Subcutaneous adipose tissue (tissue), 4 donors: ENCODE results near the gene EFCAB12. TPM values are rescaled to one million over a fixed set of nuclear protein-coding genes. Genes with fewer than 3 reads are reported as not detected.

Experiments used
- CTCF ChIP-seq: fragments of 450-650 bp; IDR thresholded peaks from one replicate; pipeline ENCODE4 v1.5.1; 2016; ENCODE audit warnings: low read depth, mild to moderate bottlenecking, control low read depth, antibody characterized with exemption, moderate library complexity
- total RNA-seq, 4 donors: library from RNA; depleted of rRNA; stranded (reverse); fragments of >200 nt; gene quantifications; one replicate each; pipeline ENCODE4 v1.1.0, GENCODE V29; 2016

The EFCAB12 gene
- total RNA-seq, 4 donors from 2014 or later, result 0.94 to 1.0 TPM; not detected in 2

DNA sequence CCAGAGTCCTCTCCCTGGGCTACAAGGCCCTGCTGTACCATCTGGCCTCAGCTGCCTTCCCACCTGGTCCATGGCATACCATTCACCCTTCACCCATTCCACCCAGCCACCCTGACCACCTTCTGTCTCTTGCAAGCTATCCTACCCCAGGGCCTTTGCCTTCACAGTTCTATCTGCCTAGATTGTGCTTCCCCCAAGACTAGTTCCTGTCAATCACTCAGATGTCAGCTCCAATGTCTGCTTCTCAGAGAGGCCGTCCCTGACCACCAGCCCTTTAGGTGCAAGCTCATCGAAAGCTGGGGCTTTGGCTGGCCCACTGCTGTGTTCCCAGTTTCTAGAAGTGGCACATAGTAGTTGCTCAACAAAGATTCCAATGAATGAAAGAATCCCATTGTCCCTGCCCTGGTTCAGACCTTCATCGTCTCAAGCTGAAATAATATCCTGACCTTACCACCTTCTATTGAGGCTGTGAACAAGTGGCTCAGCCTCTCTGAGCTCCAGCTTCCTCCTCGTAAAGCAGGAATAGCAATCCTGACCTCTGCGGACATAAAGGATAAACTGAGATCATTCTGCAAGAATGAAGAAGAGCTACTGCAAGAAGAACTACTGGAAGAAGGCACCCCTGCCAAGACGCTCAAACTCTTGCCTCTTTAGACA, 15.8 kb downstream of the EFCAB12 start:
- TF ChIP-seq CTCF, result no peak

GRCh38 chr3:129410971-129411370, 17.5 kb downstream of the EFCAB12 start:
- TF ChIP-seq CTCF, result no peak

DNA sequence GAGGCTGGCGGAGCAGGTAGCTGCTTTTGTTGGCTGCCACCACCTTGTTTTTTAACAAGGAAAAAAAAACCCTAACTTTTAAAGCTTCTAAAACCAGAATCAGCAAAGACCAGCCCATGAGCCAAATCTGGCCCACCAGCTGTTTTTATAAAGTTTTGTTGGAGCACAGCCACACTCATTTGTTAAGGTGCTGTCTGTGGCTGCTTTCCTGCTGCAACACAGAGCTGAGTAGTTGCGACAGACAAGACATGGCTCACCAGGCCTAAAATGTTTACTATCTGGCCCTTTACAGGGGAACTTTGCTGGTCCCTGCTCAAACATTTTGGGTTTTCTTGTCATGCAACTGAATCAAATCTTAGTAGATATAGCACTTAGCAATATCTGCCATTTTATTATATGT, 18.9 kb downstream of the EFCAB12 start:
- TF ChIP-seq CTCF, result no peak

- no peak for TF ChIP-seq CTCF
These were observed 23.8 kb downstream of the EFCAB12 start for GRCh38 chr3:129404610-129405009.

DNA sequence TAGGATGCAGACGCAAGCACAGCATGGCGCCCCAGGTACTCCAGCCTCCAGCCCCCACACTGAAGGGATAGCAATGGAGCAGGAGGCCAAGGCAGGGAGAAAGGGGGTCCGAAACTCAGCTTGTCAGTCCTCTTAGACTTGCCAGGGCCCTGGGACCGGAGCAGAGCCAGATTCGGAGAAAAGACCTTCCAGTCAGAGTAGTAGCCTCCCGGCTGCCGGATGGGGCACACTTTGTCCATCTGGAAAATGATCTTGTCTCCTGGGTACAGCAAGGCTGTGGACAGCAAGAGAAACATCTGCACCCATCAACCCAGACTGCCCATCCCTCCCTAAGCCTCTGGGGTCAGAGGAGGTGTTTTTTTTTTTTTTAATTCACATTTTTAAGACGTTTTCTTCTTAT, 24.3 kb downstream of the EFCAB12 start:
- no peak for TF ChIP-seq CTCF

- TF ChIP-seq CTCF, result no peak
These were observed 25.0 kb downstream of the EFCAB12 start for GRCh38 chr3:129403450-129403849.

DNA sequence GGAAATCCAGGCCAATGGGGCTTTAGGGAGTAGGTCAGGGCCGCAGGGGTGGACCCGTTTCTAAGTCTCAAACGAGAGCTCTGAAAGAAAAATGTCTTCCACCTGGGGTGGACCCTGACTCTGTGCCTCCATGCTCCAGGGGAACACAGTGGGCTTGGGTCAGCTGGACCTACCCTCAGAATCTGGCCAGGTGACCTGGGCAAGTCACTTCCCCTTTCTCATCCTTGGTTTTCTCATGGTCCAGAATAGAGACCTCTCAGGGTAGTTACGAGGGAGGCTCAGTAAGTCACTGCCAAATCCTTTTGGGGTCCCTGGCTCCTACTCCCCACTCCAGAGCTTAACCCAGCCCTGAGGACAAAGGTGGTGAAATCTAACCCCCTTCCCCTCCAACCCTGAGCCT, 25.8 kb downstream of the EFCAB12 start:
- no peak for TF ChIP-seq CTCF
